ENCODE data around the gene BPIFA3.

DNA sequence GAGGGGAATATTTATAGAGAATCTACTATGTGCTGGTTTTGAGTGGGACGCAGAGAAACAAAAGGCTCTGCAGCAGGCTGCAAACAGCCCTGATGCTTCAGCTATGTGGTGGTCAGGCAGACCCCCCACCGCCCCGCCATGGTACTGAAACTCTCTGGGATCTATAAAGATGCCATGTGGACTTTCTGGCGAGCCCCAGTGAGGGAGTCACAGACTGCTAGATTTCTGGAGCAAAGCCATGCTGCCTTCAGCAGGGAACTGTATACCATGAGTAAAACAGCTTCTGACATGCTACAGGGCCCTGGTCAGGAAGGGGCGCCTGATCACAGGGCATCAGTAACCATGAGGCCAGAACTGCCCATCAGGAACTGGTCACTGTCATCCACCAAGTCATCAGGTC is 46.6 kb downstream of the BPIFA3 start:
- TF ChIP-seq, protein P1, sequence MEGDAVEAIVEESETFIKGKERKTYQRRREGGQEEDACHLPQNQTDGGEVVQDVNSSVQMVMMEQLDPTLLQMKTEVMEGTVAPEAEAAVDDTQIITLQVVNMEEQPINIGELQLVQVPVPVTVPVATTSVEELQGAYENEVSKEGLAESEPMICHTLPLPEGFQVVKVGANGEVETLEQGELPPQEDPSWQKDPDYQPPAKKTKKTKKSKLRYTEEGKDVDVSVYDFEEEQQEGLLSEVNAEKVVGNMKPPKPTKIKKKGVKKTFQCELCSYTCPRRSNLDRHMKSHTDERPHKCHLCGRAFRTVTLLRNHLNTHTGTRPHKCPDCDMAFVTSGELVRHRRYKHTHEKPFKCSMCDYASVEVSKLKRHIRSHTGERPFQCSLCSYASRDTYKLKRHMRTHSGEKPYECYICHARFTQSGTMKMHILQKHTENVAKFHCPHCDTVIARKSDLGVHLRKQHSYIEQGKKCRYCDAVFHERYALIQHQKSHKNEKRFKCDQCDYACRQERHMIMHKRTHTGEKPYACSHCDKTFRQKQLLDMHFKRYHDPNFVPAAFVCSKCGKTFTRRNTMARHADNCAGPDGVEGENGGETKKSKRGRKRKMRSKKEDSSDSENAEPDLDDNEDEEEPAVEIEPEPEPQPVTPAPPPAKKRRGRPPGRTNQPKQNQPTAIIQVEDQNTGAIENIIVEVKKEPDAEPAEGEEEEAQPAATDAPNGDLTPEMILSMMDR (IDR thresholded peaks at IDR 0.05): no peak
- TF ChIP-seq POLR2A (IDR thresholded peaks at IDR 0.05): no peak
